H1 (cell line): ENCODE measurements around the gene C5orf46. TPM values are rescaled to one million over a fixed set of nuclear protein-coding genes. Genes with fewer than 3 reads are reported as not detected.

Source experiments
- CTCF ChIA-PET: fragments of 300-600 bp; sonication (Branson Sonifier 250); formaldehyde crosslinking; loops from one replicate; lab custom pipeline; 2021; ENCODE audit not compliant: partially characterized antibody; lab: Charles Lee
- POLR2A ChIA-PET: fragments of 300-600 bp; sonication (Branson Sonifier 250); formaldehyde crosslinking; loops from one replicate; lab custom pipeline; 2021; ENCODE audit warnings: inconsistent platforms; ENCODE audit not compliant: partially characterized antibody; lab: Charles Lee
- DNase-seq, 2 experiments: peaks; one replicate each; pipeline versions ENCODE4 v3.0.0 to v3.0.0-alpha.2; 2010 to 2022; ENCODE audit warnings: low spot score in 2 of 2, low read depth in 1 of 2, mixed read lengths in 1 of 2
- FAIRE-seq: peaks from 2 replicates; lab custom pipeline; 2011; peaks lifted over from hg19 to GRCh38; lab: Jason Lieb, UNC
- H2AFZ ChIP-seq: 2 replicates; pipeline ENCODE4 v1.8.1; 2012; ENCODE audit warnings: low read length, inconsistent platforms
- H2AK5ac ChIP-seq: 2 replicates; pipeline ENCODE4 v1.6.1; 2013; ENCODE audit warnings: low read depth, low read length
- H2BK120ac ChIP-seq: replicated peaks from 2 replicates; pipeline ENCODE3; 2013; ENCODE audit warnings: low read depth, low read length, inconsistent platforms
- H2BK12ac ChIP-seq: 2 replicates; pipeline ENCODE4 v1.6.1; 2013; ENCODE audit warnings: low read depth, low read length
- H2BK15ac ChIP-seq: 2 replicates; pipeline ENCODE4 v1.6.1; 2013; ENCODE audit warnings: low read length
- H2BK20ac ChIP-seq: 2 replicates; pipeline ENCODE4 v1.6.1; 2013; ENCODE audit warnings: low read length
- H2BK5ac ChIP-seq: 2 replicates; pipeline ENCODE4 v1.6.1; 2013; ENCODE audit warnings: low read depth, low read length
- H3K14ac ChIP-seq: 2 replicates; pipeline ENCODE4 v1.6.1; 2013; ENCODE audit warnings: inconsistent platforms; ENCODE audit not compliant: insufficient read length
- H3K18ac ChIP-seq: 2 replicates; pipeline ENCODE4 v1.6.1; 2013; ENCODE audit warnings: low read length; ENCODE audit errors: extremely low read depth
- H3K23ac ChIP-seq: 2 replicates; pipeline ENCODE4 v1.6.1; 2013; ENCODE audit warnings: inconsistent platforms; ENCODE audit not compliant: insufficient read length
- H3K23me2 ChIP-seq: 2 replicates; pipeline ENCODE4 v1.6.1; 2013; ENCODE audit warnings: low read depth, low read length
- H3K27ac ChIP-seq: 2 replicates; pipeline ENCODE4 v1.6.1; 2011; ENCODE audit warnings: low read depth, low read length, inconsistent platforms
- H3K27me3 ChIP-seq, 4 experiments: replicated peaks in 1 of 4; 1 replicate in 1 of 4; 2 replicates in 3 of 4; pipeline versions ENCODE4 v1.6.1 to v1.8.1; 2011 to 2013; ENCODE audit warnings: low read length in 3 of 4, mild to moderate bottlenecking in 3 of 4, inconsistent platforms in 2 of 4, mixed read lengths in 2 of 4, moderate library complexity in 1 of 4; ENCODE audit not compliant: control insufficient read depth in 3 of 4, insufficient read depth in 3 of 4; ENCODE audit errors: extremely low read depth in 1 of 4
- H3K36me3 ChIP-seq, 4 experiments: 2 replicates each; pipeline versions ENCODE4 v1.6.1 to v1.8.1; 2011 to 2013; ENCODE audit warnings: mild to moderate bottlenecking in 4 of 4, low read length in 3 of 4, moderate library complexity in 2 of 4, control low read depth in 1 of 4, inconsistent platforms in 1 of 4; ENCODE audit not compliant: insufficient read depth in 4 of 4, control insufficient read depth in 2 of 4
- H3K4ac ChIP-seq: replicated peaks from 2 replicates; pipeline ENCODE3; 2013; ENCODE audit warnings: low read length, low read depth, mixed read lengths, inconsistent platforms; ENCODE audit not compliant: insufficient read length
- H3K4me1 ChIP-seq, 4 experiments: replicated peaks in 1 of 4; 1 replicate in 1 of 4; 2 replicates in 3 of 4; pipeline versions ENCODE4 v1.6.1 to v1.8.1; 2011 to 2013; ENCODE audit warnings: low read length in 3 of 4, inconsistent platforms in 2 of 4, mixed read lengths in 1 of 4; ENCODE audit not compliant: insufficient read depth in 4 of 4, control insufficient read depth in 3 of 4
- H3K4me2 ChIP-seq, 2 experiments: 2 replicates each; pipeline versions ENCODE4 v1.6.1 to v1.8.1; 2011 to 2013; ENCODE audit warnings: low read depth in 2 of 2, low read length in 2 of 2, control low read depth in 1 of 2, inconsistent platforms in 1 of 2, mild to moderate bottlenecking in 1 of 2; ENCODE audit not compliant: insufficient read depth in 1 of 2
- H3K4me3 ChIP-seq, 4 experiments: fragments of 200-600, 300-600 bp in 1 of 4; sonication (generic), shearing (Covaris generic), sonication (Bioruptor Twin) in 1 of 4; 2 replicates each; pipeline versions ENCODE4 v1.5.1 to v1.8.1; 2011 to 2016; ENCODE audit warnings: low read length in 4 of 4, low read depth in 3 of 4, control low read depth in 2 of 4, inconsistent platforms in 2 of 4, mild to moderate bottlenecking in 2 of 4, mixed read lengths in 1 of 4, moderate library complexity in 1 of 4; ENCODE audit not compliant: insufficient read depth in 2 of 4; ENCODE audit errors: extremely low read depth in 1 of 4
- H3K56ac ChIP-seq: replicated peaks from 2 replicates; pipeline ENCODE3; 2013; ENCODE audit warnings: low read depth, mild to moderate bottlenecking, mixed read lengths, low read length, inconsistent platforms; ENCODE audit not compliant: insufficient read length
- H3K79me1 ChIP-seq: 2 replicates; pipeline ENCODE4 v1.6.1; 2013; ENCODE audit warnings: low read depth, low read length, control low read depth
- H3K79me2 ChIP-seq, 2 experiments: 2 replicates each; pipeline versions ENCODE4 v1.6.1 to v1.8.1; 2012 to 2013; ENCODE audit warnings: low read length in 2 of 2, mild to moderate bottlenecking in 2 of 2, inconsistent platforms in 1 of 2; ENCODE audit not compliant: insufficient read depth in 2 of 2, control insufficient read depth in 1 of 2
- H3K9ac ChIP-seq, 4 experiments: replicated peaks in 1 of 4; 1 replicate in 1 of 4; 2 replicates in 3 of 4; pipeline versions ENCODE4 v1.6.1 to v1.8.1; 2011 to 2013; ENCODE audit warnings: low read depth in 3 of 4, low read length in 3 of 4, control low read depth in 2 of 4, mild to moderate bottlenecking in 2 of 4, moderate library complexity in 2 of 4, inconsistent platforms in 1 of 4; ENCODE audit errors: extremely low read depth in 1 of 4
- H3K9me3 ChIP-seq, 2 experiments: 2 replicates each; pipeline versions ENCODE4 v1.6.1 to v1.8.1; 2012 to 2013; ENCODE audit warnings: mild to moderate bottlenecking in 2 of 2, moderate library complexity in 2 of 2, control low read depth in 1 of 2, inconsistent platforms in 1 of 2, low read depth in 1 of 2, low read length in 1 of 2, mixed read lengths in 1 of 2; ENCODE audit not compliant: insufficient read depth in 2 of 2
- H4K20me1 ChIP-seq, 2 experiments: replicated peaks in 1 of 2; 2 replicates each; pipeline versions ENCODE3 to v1.8.1; 2011 to 2013; ENCODE audit warnings: inconsistent platforms in 2 of 2, low read length in 2 of 2, mild to moderate bottlenecking in 1 of 2; ENCODE audit not compliant: insufficient read depth in 2 of 2, control insufficient read depth in 1 of 2
- H4K5ac ChIP-seq: 2 replicates; pipeline ENCODE4 v1.6.1; 2013; ENCODE audit warnings: low read length, low read depth, mixed read lengths, inconsistent platforms; ENCODE audit not compliant: insufficient read length
- H4K8ac ChIP-seq: 2 replicates; pipeline ENCODE4 v1.8.0; 2013; ENCODE audit warnings: mild to moderate bottlenecking, moderate library complexity, low read length, inconsistent platforms; ENCODE audit not compliant: insufficient read depth; ENCODE audit errors: extremely low read depth
- H4K91ac ChIP-seq: replicated peaks from 2 replicates; pipeline ENCODE3; 2013; ENCODE audit warnings: low read length, mixed read lengths, inconsistent platforms; ENCODE audit not compliant: insufficient read length
- EP300 ChIP-seq, 2 experiments: IDR thresholded peaks; 1 replicate in 1 of 2; 2 replicates in 1 of 2; pipeline ENCODE4 v1.6.1; 2011 to 2012; ENCODE audit warnings: low read depth in 2 of 2, low read length in 2 of 2, mild to moderate bottlenecking in 2 of 2, borderline replicate concordance in 1 of 2, inconsistent platforms in 1 of 2, moderate library complexity in 1 of 2
- KDM5A ChIP-seq: fragments of 200-600 bp; IDR thresholded peaks from 2 replicates; pipeline ENCODE4 v1.7.1; 2012; ENCODE audit warnings: mild to moderate bottlenecking, low read length, inconsistent platforms, mixed read lengths
- SIX5 ChIP-seq: IDR thresholded peaks from 2 replicates; pipeline ENCODE4 v1.6.1; 2011; ENCODE audit warnings: mild to moderate bottlenecking, low read depth, low read length
- SUZ12 ChIP-seq: fragments of 200-600 bp; sonication (generic); IDR thresholded peaks from 2 replicates; pipeline ENCODE4 v1.6.1; 2012; ENCODE audit warnings: mild to moderate bottlenecking, inconsistent platforms, low read length, moderate library complexity, mixed read lengths
- TAF7 ChIP-seq: optimal IDR thresholded peaks from 2 replicates; pipeline ENCODE3; 2011; ENCODE audit warnings: low read depth, mild to moderate bottlenecking, inconsistent platforms, low read length, moderate library complexity, borderline replicate concordance
- USF2 ChIP-seq: IDR thresholded peaks from 2 replicates; pipeline ENCODE4 v1.6.1; 2011; ENCODE audit warnings: low read length, improper control_type of control experiment
- YY1 ChIP-seq: IDR thresholded peaks from 2 replicates; pipeline ENCODE4 v1.6.1; 2011; ENCODE audit warnings: low read depth, mild to moderate bottlenecking, low read length
- WGBS, 2 experiments: shearing (Covaris generic) in 1 of 2; methylation state at CpG; one replicate each; pipeline versions ENCODE4 v1.1.6 to v1.1.7; 2013 to 2015; ENCODE audit warnings: low lambda C conversion rate in 2 of 2, mixed read lengths in 2 of 2, inconsistent platforms in 1 of 2, low coverage in 1 of 2, missing lambda C conversion rate in 1 of 2; ENCODE audit not compliant: insufficient replicate concordance in 2 of 2, insufficient coverage in 1 of 2, insufficient read length in 1 of 2; ENCODE audit errors: extremely low coverage in 1 of 2, missing lambda C conversion rate in 1 of 2; 5-methylcytosine and 5-hydroxymethylcytosine counted together
- polyA plus RNA-seq, 7 experiments: library from polyadenylated mRNA; depleted of rRNA in 3 of 7; stranded (reverse) in 5 of 7; unstranded in 2 of 7; fragments of >200 nt in 5 of 7; fragments of 200-250 nt in 2 of 7; gene quantifications; 1 replicate in 5 of 7; 2 replicates in 1 of 7; 4 replicates in 1 of 7; pipeline versions ENCODE4 v1.2.1 to v1.2.3, GENCODE V29; 2011 to 2013; ENCODE audit warnings: missing spikeins in 2 of 7, mixed read lengths in 2 of 7
- total RNA-seq: library from RNA; stranded (reverse); fragmentation: NEBNext Ultra II Directional; extraction: Animal tissue kit (Norgen Biotek cat#: 25700); gene quantifications from 2 replicates; pipeline ENCODE4 v1.2.1, GENCODE V29; 2021

The C5orf46 gene
- total and polyA plus RNA-seq, 2 of the 8 experiments (the other 6 are each of a cell fraction or from before 2014, with no cell fraction given): not detected

GRCh38 chr5:147855774-147856069 lies 50.6 kb downstream of the C5orf46 start:
- POLR2A ChIA-PET: interaction anchor here (0.7 to 26.7 kb wide), 11 partner anchors 7 to 403 kb away, joined by 3 to 730 read pairs (median 16); partner anchors contain the start of gene SCGB3A2
- TF ChIP-seq TAF7: no peak
- TF ChIP-seq KDM5A: no peak
- TF ChIP-seq SIX5: no peak
- no peak for TF ChIP-seq USF2
- TF ChIP-seq YY1: no peak
- TF ChIP-seq SUZ12: no peak
- TF ChIP-seq EP300 (IDR thresholded peaks at IDR 0.05; ENCODE audit: borderline replicate concordance in 1 of 2, low read depth in 2 of 2, low read length in 2 of 2): no peak

More at GRCh38 chr5:147855774-147856069, 50.6 kb downstream of the C5orf46 start:
- Histone ChIP-seq H2AK5ac (no peak overlapping the region), H3K79me1 (no peaks in the 10 kb centered on the region), H3K4ac (no peak overlapping the region), H3K4me1 (peaks cover 2 to 8% (median 6%) of the 10 kb centered on the region in 4 experiments; a peak in 4 of 7 replicates), H2BK15ac (no peak overlapping the region), H3K27me3 (peaks cover 0 to 2% (median 0%) of the 10 kb centered on the region in 4 experiments; a peak in 1 of 7 replicates), H3K23ac (no peak overlapping the region), H3K9ac (no peak overlapping the region), H2BK12ac (no peak overlapping the region), H4K5ac (no peak overlapping the region), H3K27ac (no peak overlapping the region), H2AFZ (no peak overlapping the region), H3K56ac (no peak overlapping the region), H4K8ac (no peak overlapping the region), H2BK120ac (no peak overlapping the region), H2BK20ac (no peak overlapping the region), H3K14ac (no peak overlapping the region), H3K4me3 (no peak overlapping the region), H4K91ac (no peak overlapping the region), H3K18ac (no peak overlapping the region), H3K23me2 (no peaks in the 10 kb centered on the region), H3K79me2 (peaks cover 0 to 4% of the 10 kb centered on the region in 2 experiments; a peak in 1 of 4 replicates), H3K36me3 (peaks cover 0 to 5% (median 0%) of the 10 kb centered on the region in 4 experiments; a peak in 1 of 8 replicates), H3K9me3 (no peaks in the 10 kb centered on the region), H3K4me2 (no peak overlapping the region), H4K20me1 (no peaks in the 10 kb centered on the region), H2BK5ac (no peak overlapping the region)
- DNase-seq (no peak), FAIRE-seq (no peak)
- 68% methylated on average over 4 of the region's 4 CpGs; no CpG with 5 or more reads in 1 of the 2 experiments for WGBS, 2 experiments
- CTCF ChIA-PET: interaction anchor here (0.9 to 9.2 kb wide), 6 partner anchors 11 to 77 kb away, joined by 4 to 126 read pairs (median 14); partner anchors contain the start of gene SCGB3A2
